ENCODE data around the gene ORAI2. TPM values are rescaled to one million over a fixed set of nuclear protein-coding genes. Genes with fewer than 3 reads are reported as not detected.

ORAI2 gene
- total and polyA plus RNA-seq, 2 of the 8 experiments (the other 6 are each of a cell fraction or from before 2014, with no cell fraction given): 20.7 to 35.2 TPM

GRCh38 chr7:102467581-102468477 lies 34.5 kb downstream of the ORAI2 start:
- no peak overlapping the region for H2BK15ac ChIP-seq (ENCODE audit: low read length)
- H3K4ac ChIP-seq (replicated peaks; ENCODE audit: insufficient read length, low read depth, low read length): no peak overlapping the region
- no peaks in the 10 kb centered on the region; a peak in 1 of 7 replicates for H3K27me3 ChIP-seq (replicated peaks in 1 of 4; ENCODE audit: control insufficient read depth in 3 of 4, extremely low read depth in 1 of 4, insufficient read depth in 3 of 4, low read length in 3 of 4)
- H3K23ac ChIP-seq (ENCODE audit: insufficient read length): no peak overlapping the region
- no peak overlapping the region for H4K5ac ChIP-seq (ENCODE audit: insufficient read length, low read depth, low read length)
- H4K91ac ChIP-seq (replicated peaks; ENCODE audit: insufficient read length, low read length): no peak overlapping the region
- no peak overlapping the region for H3K56ac ChIP-seq (replicated peaks; ENCODE audit: insufficient read length, low read depth, low read length)
- H3K79me1 ChIP-seq (ENCODE audit: low read depth, low read length): peaks cover 3% of the 10 kb centered on the region; the same call in 1 of the 2 replicates
- no peak overlapping the region for H3K9ac ChIP-seq (replicated peaks in 1 of 4; ENCODE audit: extremely low read depth in 1 of 4, low read depth in 3 of 4, low read length in 3 of 4)
- peaks cover 5% of the 10 kb centered on the region; the same call in 1 of the 2 replicates for H3K23me2 ChIP-seq (ENCODE audit: low read depth, low read length)
- no peak overlapping the region for H3K27ac ChIP-seq (ENCODE audit: low read depth, low read length)
- 92% methylated on average over 20 of the region's 24 CpGs; no CpG with 5 or more reads in 1 of the 2 experiments for WGBS, 2 experiments (ENCODE audit: extremely low coverage in 1 of 2, insufficient coverage in 1 of 2, insufficient read length in 1 of 2, insufficient replicate concordance in 2 of 2, low coverage in 1 of 2, low lambda C conversion rate in 2 of 2, missing lambda C conversion rate in 1 of 2)
- H4K8ac ChIP-seq (ENCODE audit: extremely low read depth, insufficient read depth, low read length): no peak overlapping the region
- no peak overlapping the region for H2AK5ac ChIP-seq (ENCODE audit: low read depth, low read length)
- no peak overlapping the region for H2BK120ac ChIP-seq (replicated peaks; ENCODE audit: low read depth, low read length)
- no peak overlapping the region for H2BK5ac ChIP-seq (ENCODE audit: low read depth, low read length)
- H3K18ac ChIP-seq (ENCODE audit: extremely low read depth, low read length): no peak overlapping the region
- H4K20me1 ChIP-seq (replicated peaks in 1 of 2; ENCODE audit: control insufficient read depth in 1 of 2, insufficient read depth in 2 of 2, low read length in 2 of 2): peaks cover 0 to 11% of the 10 kb centered on the region in 2 experiments
- H3K4me3 ChIP-seq (ENCODE audit: extremely low read depth in 1 of 4, insufficient read depth in 2 of 4, low read depth in 3 of 4, low read length in 4 of 4): no peak overlapping the region
- ChIA-PET POLR2A (ENCODE audit: partially characterized antibody) (interaction anchor here (3.5 kb wide), 1 partner anchor 15 kb away, joined by 11 read pairs; no protein-coding TSS in a partner anchor), CTCF (ENCODE audit: partially characterized antibody) (interaction anchor here (0.6 to 2.1 kb wide), 9 partner anchors 9 to 925 kb away, joined by 3 to 10 read pairs (median 3); no protein-coding TSS in a partner anchor)
- H3K4me1 ChIP-seq (replicated peaks in 1 of 4; ENCODE audit: control insufficient read depth in 3 of 4, insufficient read depth in 4 of 4, low read length in 3 of 4): peaks cover 0 to 10% (median 1%) of the 10 kb centered on the region in 4 experiments; a peak in 3 of 7 replicates
- H2AFZ ChIP-seq (ENCODE audit: low read length): no peak overlapping the region
- H2BK20ac ChIP-seq (ENCODE audit: low read length): no peak overlapping the region
- H2BK12ac ChIP-seq (ENCODE audit: low read depth, low read length): no peak overlapping the region
- peaks cover 0 to 9% (median 3%) of the 10 kb centered on the region in 4 experiments; a peak in 5 of 8 replicates for H3K36me3 ChIP-seq (ENCODE audit: control insufficient read depth in 2 of 4, insufficient read depth in 4 of 4, low read length in 3 of 4)
- TF ChIP-seq BRCA1 (IDR thresholded peaks at IDR 0.05; ENCODE audit: low read depth, low read length) (no peak), CTBP2 (IDR thresholded peaks at IDR 0.05; ENCODE audit: borderline replicate concordance, insufficient read depth, insufficient read length, low read length) (no peak), SIX5 (IDR thresholded peaks at IDR 0.05; ENCODE audit: low read depth, low read length) (no peak), GTF2F1 (IDR thresholded peaks at IDR 0.05; ENCODE audit: borderline replicate concordance, low read depth, low read length) (no peak), RNF2 (IDR thresholded peaks at IDR 0.05; ENCODE audit: borderline replicate concordance, low read depth, low read length, missing control alignments, poor library complexity, severe bottlenecking) (no peak), PHF8 (conservative IDR thresholded peaks at IDR 0.05; ENCODE audit: low read depth, low read length) (no peak), CHD1 (IDR thresholded peaks at IDR 0.05; ENCODE audit: low read depth, low read length) (no peak), SIRT6 (IDR thresholded peaks at IDR 0.05; ENCODE audit: low read length) (no peak), SP4 (IDR thresholded peaks at IDR 0.05; ENCODE audit: low read length) (no peak), HDAC2 (IDR thresholded peaks at IDR 0.05; ENCODE audit: borderline replicate concordance in 1 of 2, low read depth in 2 of 2, low read length in 2 of 2) (no peak)
- peaks cover 0 to 11% of the 10 kb centered on the region in 2 experiments; a peak in 2 of 4 replicates for H3K79me2 ChIP-seq (ENCODE audit: control insufficient read depth in 1 of 2, insufficient read depth in 2 of 2, low read length in 2 of 2)
- no peaks in the 10 kb centered on the region for H3K9me3 ChIP-seq (ENCODE audit: insufficient read depth in 2 of 2, low read depth in 1 of 2, low read length in 1 of 2)
- no peak overlapping the region for H3K4me2 ChIP-seq (ENCODE audit: insufficient read depth in 1 of 2, low read depth in 2 of 2, low read length in 2 of 2)
- no peak overlapping the region for H3K14ac ChIP-seq (ENCODE audit: insufficient read length)
- no peak for DNase-seq (ENCODE audit: low read depth in 1 of 2, low spot score in 2 of 2)
- FAIRE-seq: no peak
